Left ventricle myocardium superior (tissue), 1 donor: Measurements from ENCODE around the gene ADAMTS3. TPM values are rescaled to one million over a fixed set of nuclear protein-coding genes. Genes with fewer than 3 reads are reported as not detected.
"Not testable (repeated sequence)": the region's sequence is repeated elsewhere in the genome, so short reads cannot be mapped to it uniquely, and the experiment has no call there.

ENCODE experiments used
- ATAC-seq: fragments of 200-7000 bp; cut with Tn5 transposase; one replicate; pipeline ENCODE4 v1.9.1; 2020; ENCODE audit warnings: mild to moderate bottlenecking, moderate library complexity
- DNase-seq: peaks from one replicate; pipeline ENCODE4 v3.0.0-alpha.2; 2020
- intact Hi-C: fragments of 100-400 bp; cut with micrococcal nuclease; formaldehyde crosslinking; loops from one replicate; pipeline ENCODE4 v1.11.0; 2022
- total RNA-seq: library from RNA; stranded (reverse); fragmentation: NEBNext Ultra II Directional; extraction: Animal tissue kit (Norgen Biotek cat#: 25700); gene quantifications from one replicate; pipeline ENCODE4 v1.2.1, GENCODE V29; 2021
- donor health status: DM: no; HTN: yes; CAD: no; lungs with severe emphysema.

The ADAMTS3 gene
- total RNA-seq, 1 donor from 2014 or later = 0.42 TPM

GRCh38 chr4:72429397-72429889 lies 139.6 kb downstream of the ADAMTS3 start:
- intact Hi-C loops = no loop called here
- ATAC-seq = no peak

DNA sequence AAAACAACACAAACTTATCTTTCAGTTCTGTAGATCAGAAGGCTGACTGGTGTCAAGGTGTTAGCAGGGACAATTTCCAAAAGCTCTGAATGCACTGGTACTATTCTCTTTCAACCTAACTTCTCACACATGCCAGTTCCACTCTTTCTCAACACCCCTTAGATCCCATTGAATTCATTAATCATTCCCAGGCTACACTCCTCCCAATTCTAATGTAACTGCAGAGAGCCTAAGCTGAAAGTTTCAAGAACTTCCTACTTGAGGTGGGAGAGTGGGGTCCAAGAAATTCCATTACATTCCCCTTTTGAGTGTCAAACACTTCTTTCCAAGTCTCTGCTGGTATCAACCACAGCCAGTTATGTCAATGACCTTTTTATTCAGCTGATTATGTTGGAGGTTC lies 142.0 kb downstream of the ADAMTS3 start:
- DNase-seq (no peak), ATAC-seq (no peak)
- intact Hi-C loops = no loop called here

More at GRCh38 chr4:72429397-72429889, 139.6 kb downstream of the ADAMTS3 start:
- DNase-seq = no peak

- not testable (repeated sequence) for ATAC-seq
Measured at GRCh38 chr4:72425908-72426307, 143.1 kb downstream of the ADAMTS3 start.

GRCh38 chr4:72424006-72424405 lies 145.0 kb downstream of the ADAMTS3 start:
- intact Hi-C loops = no loop called here

More at GRCh38 chr4:72425908-72426307, 143.1 kb downstream of the ADAMTS3 start:
- DNase-seq, intact Hi-C loops: not testable (repeated sequence)

DNA sequence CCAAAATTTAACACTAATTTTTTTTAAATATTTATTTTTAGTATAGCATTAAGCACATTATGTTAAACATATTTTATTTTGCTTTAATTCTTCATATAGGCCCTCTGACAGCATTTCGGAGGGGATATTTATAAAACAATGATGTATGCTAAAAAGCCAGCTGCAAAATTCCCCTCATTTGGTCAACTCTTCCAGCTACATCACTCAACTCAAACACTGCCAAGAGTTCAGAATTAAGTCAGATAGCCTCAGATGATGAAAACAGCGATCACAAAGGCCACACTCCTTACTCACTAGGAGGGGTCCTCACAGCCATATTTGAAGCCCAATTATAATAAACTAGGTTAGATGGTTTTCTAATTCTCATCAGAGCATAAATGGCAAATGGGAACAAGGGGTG lies 146.6 kb downstream of the ADAMTS3 start:
- DNase-seq = no peak
- intact Hi-C loops = no loop called here
- no peak for ATAC-seq

More at GRCh38 chr4:72424006-72424405, 145.0 kb downstream of the ADAMTS3 start:
- ATAC-seq (no peak), DNase-seq (no peak)

DNA sequence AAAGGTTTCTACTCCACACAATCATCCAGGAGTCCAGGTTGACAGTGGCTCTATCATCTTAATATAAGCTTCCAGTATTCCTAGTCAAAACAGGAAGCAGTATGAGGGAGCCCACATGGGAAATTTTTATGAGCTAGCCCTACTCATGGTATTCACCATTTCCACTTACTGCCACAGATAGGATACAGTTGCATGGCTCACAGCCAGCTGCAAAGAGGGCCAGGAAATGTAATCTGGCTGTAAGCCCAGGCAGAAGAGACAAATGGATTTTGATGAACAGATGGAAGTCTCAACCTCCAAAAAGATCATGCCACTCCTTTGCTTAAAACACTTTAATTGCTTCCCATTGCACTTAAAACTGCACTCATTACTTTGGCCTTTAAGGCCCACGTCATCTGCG lies 150.6 kb downstream of the ADAMTS3 start:
- intact Hi-C loops = no loop called here
- DNase-seq (peak; percentile 65), ATAC-seq (peak; percentile 68)

GRCh38 chr4:72410158-72410557 lies 158.9 kb downstream of the ADAMTS3 start:
- DNase-seq = no peak
- intact Hi-C loops = no loop called here
- no peak for ATAC-seq

- intact Hi-C loops = no loop called here
- no peak for ATAC-seq
- DNase-seq = no peak
Measured at GRCh38 chr4:72408568-72408967, 160.5 kb downstream of the ADAMTS3 start.

GRCh38 chr4:72405417-72405816 lies 163.6 kb downstream of the ADAMTS3 start:
- no peak for ATAC-seq
- intact Hi-C loops = no loop called here

DNA sequence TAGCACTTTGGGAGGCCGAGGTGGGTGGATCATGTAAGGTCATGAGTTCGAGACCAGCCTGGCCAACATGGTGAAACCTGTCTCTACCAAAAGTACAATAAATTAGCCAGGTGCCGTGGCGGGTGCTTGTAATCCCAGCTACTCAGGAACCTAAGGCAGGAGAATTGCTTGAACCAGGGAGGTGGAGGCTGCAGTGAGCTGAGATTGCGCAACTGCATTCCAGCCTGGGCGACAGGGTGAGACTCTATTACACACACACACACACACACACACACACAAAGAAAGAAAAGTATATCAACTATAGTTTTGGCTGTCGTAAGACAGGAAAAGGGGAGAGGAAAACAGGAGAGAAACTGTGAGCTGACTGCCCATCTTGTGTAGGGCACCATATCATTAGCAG lies 171.7 kb downstream of the ADAMTS3 start:
- DNase-seq (no peak), ATAC-seq (no peak)
- intact Hi-C loops = no loop called here

More at GRCh38 chr4:72405417-72405816, 163.6 kb downstream of the ADAMTS3 start:
- DNase-seq = no peak

DNA sequence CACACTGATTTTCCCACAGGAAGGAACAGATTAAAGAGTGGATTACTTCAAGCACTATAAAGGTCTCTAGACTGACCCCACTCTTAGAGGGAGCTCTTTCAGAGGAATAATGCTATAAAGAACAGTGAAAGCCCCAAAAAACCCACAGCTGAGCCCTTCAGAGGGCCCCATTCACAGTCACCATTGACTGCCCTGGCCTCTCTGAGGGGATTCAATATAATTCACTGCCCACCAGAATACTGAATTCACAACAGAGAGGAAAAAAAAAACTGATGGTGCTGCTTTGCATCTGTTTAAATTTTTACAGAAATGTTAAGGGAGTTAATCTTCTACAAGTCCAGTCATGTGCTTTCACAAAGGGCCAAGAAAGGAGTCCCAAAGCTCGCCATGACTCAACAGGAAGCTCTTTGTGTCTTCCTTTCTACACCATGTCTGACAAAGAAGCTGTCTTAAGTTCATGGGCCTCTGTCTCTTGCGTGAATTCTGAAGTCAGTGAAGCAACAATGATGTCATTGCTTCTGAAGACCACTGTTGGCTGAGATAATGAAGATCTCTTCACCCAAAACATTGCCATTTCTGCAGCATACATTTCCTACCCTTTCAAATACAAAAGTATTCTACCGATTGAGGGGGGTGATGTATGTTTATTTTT lies 174.9 kb downstream of the ADAMTS3 start:
- DNase-seq (no peak), ATAC-seq (no peak)
- intact Hi-C loops = no loop called here

- ATAC-seq = peak; percentile 55
- intact Hi-C loops = no loop called here
Measured at GRCh38 chr4:72391281-72391680, 177.7 kb downstream of the ADAMTS3 start.

DNA sequence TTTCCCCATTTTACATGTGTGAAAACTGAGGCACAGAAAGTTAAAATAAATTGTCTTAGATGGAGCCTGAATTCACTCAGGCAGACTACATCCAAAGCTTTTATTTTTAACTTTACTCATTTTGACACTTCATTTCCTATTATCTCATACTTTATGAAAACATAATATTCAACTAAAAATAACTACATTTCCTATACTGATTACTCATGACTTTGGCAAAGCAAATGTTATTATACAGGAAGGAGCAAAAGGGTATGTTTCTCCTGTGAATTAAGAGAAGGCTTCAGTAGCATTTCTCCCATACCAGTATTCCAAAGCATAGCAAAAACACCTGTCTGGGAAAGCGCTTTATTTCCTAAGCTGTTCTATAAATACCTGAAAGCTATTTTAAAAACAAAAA lies 178.6 kb downstream of the ADAMTS3 start:
- ATAC-seq = no peak
- intact Hi-C loops = no loop called here
- no peak for DNase-seq

More at GRCh38 chr4:72391281-72391680, 177.7 kb downstream of the ADAMTS3 start:
- DNase-seq = no peak

GRCh38 chr4:72388521-72388920 lies 180.5 kb downstream of the ADAMTS3 start:
- DNase-seq = no peak
- intact Hi-C loops = no loop called here
- ATAC-seq = no peak

- intact Hi-C loops = no loop called here
- no peak for ATAC-seq
- DNase-seq = no peak
Measured at GRCh38 chr4:72387959-72388358, 181.1 kb downstream of the ADAMTS3 start.

- no peak for ATAC-seq
Measured at GRCh38 chr4:72383439-72383838, 185.6 kb downstream of the ADAMTS3 start.

GRCh38 chr4:72378901-72379300 lies 190.1 kb downstream of the ADAMTS3 start:
- intact Hi-C loops = no loop called here
- ATAC-seq = no peak
- DNase-seq = no peak

More at GRCh38 chr4:72383439-72383838, 185.6 kb downstream of the ADAMTS3 start:
- DNase-seq = no peak
- intact Hi-C loops = no loop called here

DNA sequence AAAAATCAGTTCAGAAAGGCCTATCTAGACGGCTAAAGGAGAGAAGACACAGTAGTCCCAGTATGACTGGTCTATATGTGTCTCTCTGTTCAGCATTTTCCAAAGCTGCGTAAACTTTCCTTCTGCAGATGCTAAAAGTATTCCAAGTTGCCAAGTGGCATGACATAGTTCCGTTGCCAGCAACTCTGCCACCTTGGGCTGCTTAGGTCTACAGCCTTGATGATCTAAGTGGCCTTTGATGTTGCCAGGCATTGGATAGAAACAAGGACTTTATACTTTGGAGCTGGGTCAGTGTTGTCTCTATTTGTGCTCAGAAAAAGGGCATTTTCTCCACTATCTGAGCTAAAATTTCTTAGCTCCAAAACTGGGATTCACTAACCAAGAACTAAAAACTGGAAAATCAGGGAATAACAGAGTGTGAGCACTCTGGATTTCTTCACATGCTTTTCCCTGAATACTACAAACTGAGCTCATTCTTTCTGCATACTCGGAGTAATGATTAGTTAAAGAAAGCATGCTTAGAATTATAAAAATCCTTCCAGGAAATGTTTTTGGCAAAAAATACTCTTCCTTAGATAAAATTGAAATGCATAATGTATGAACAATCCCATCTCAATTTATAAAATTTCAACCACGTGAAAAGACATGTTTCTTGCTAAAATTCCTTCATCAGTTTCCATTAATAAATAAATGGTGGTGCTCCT lies 191.4 kb downstream of the ADAMTS3 start:
- no peak for ATAC-seq
- intact Hi-C loops = no loop called here
- DNase-seq = no peak

DNA sequence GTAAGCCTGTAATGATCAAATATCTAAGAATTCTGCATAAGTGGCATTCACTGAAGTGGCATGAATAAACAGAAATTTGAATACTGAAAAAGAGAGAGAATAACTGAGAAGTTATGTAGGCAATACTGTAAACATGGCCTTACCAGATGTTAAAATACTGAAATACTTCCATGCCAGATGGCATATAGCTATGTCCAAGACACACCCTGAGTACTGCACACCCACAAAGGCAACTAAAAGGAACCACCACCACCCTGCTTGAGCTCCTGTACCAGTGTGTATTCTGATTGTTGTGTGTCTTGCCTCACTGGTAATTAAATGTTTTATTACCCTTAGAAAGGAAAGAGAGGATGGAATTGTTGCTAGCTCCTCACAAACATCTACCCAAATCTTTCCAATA lies 192.1 kb downstream of the ADAMTS3 start:
- DNase-seq (no peak), ATAC-seq (no peak)
- intact Hi-C loops = no loop called here

- ATAC-seq = no peak
- no peak for DNase-seq
Measured at GRCh38 chr4:72375073-72375736, 193.8 kb downstream of the ADAMTS3 start.

More at GRCh38 chr4:72375073-72375736, 193.8 kb downstream of the ADAMTS3 start:
- intact Hi-C loops = no loop called here
